ENCODE measurements around the gene PAGE4.

DNA sequence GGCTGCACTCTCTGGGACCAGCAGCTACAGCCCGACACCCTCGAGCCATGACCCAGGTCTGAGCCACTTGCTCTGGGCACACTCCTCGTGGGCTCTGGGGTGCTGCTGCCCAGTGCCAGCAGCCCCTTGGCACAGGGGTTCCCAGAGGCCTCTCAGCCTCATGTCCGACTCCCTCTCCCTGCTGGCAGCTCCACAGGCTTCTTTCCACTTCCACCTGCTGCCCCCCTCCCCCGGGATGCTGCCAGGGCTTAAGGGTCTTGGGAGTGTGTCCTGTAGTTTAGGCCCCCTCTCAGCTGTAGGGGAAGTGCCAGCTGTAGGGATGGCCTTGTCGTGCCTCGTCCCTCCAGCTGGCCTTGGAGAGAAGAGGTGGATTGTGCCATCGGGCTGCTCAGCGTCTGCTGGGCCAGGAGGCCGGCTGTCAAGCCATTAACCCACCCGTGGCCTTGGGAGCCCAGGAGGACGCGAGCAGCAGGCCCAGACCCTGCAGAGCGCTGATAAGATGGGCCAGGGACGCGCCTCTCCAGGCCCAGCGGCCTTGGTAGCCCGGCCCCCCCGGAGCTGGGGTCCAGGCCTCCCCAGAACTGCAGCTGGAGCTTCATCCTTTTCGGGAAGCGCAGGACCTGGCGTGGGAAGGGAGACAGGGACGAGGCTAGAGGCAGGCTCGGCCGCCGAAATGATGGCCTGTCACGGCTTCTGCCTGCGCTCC is 49.2 kb downstream of the PAGE4 start:
- TF ChIP-seq, protein P1, sequence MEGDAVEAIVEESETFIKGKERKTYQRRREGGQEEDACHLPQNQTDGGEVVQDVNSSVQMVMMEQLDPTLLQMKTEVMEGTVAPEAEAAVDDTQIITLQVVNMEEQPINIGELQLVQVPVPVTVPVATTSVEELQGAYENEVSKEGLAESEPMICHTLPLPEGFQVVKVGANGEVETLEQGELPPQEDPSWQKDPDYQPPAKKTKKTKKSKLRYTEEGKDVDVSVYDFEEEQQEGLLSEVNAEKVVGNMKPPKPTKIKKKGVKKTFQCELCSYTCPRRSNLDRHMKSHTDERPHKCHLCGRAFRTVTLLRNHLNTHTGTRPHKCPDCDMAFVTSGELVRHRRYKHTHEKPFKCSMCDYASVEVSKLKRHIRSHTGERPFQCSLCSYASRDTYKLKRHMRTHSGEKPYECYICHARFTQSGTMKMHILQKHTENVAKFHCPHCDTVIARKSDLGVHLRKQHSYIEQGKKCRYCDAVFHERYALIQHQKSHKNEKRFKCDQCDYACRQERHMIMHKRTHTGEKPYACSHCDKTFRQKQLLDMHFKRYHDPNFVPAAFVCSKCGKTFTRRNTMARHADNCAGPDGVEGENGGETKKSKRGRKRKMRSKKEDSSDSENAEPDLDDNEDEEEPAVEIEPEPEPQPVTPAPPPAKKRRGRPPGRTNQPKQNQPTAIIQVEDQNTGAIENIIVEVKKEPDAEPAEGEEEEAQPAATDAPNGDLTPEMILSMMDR (IDR thresholded peaks at IDR 0.05) = no peak
- TF ChIP-seq EP300 (IDR thresholded peaks at IDR 0.05) = no peak
